ENCODE measurements around the gene KRTAP5-4.

The KRTAP5-4 gene

GRCh38 chr11:1643146-1643690, 21.3 kb upstream of the KRTAP5-4 start:
- Histone ChIP-seq H3K4me1 (ENCODE audit: control insufficient read depth, insufficient read depth, low read length) (no peaks in the 10 kb centered on the region), H3K36me3 (ENCODE audit: control insufficient read depth in 2 of 2, insufficient read depth in 2 of 2, low read length in 2 of 2) (no peaks in the 10 kb centered on the region), H3K4me3 (ENCODE audit: low read length in 2 of 2) (no peak overlapping the region), H3K9me3 (ENCODE audit: control insufficient read depth in 2 of 2, low read length in 2 of 2) (no peaks in the 10 kb centered on the region), H3K27ac (ENCODE audit: low read length) (no peak overlapping the region), H3K9ac (ENCODE audit: low read length in 2 of 2) (no peak overlapping the region), H3K27me3 (ENCODE audit: control insufficient read depth in 1 of 2, insufficient read depth in 2 of 2, low read length in 2 of 2) (peaks cover 12 to 16% of the 10 kb centered on the region in 2 donors)

- H3K9me3 ChIP-seq (ENCODE audit: control insufficient read depth in 2 of 2, low read length in 2 of 2): no peaks in the 10 kb centered on the region
- no peaks in the 10 kb centered on the region for H3K4me1 ChIP-seq (ENCODE audit: control insufficient read depth, insufficient read depth, low read length)
- H3K9ac ChIP-seq (ENCODE audit: low read length in 2 of 2): no peak overlapping the region
- H3K4me3 ChIP-seq (ENCODE audit: low read length in 2 of 2): no peak overlapping the region
- peaks cover 12 to 16% of the 10 kb centered on the region in 2 donors for H3K27me3 ChIP-seq (ENCODE audit: control insufficient read depth in 1 of 2, insufficient read depth in 2 of 2, low read length in 2 of 2)
- no peaks in the 10 kb centered on the region for H3K36me3 ChIP-seq (ENCODE audit: control insufficient read depth in 2 of 2, insufficient read depth in 2 of 2, low read length in 2 of 2)
- no peak overlapping the region for H3K27ac ChIP-seq (ENCODE audit: low read length)
Observed at GRCh38 chr11:1642288-1643145, 20.6 kb upstream of the KRTAP5-4 start.

GRCh38 chr11:1641096-1641495, 19.2 kb upstream of the KRTAP5-4 start:
- peaks cover 14 to 18% of the 10 kb centered on the region in 2 donors for H3K27me3 ChIP-seq (ENCODE audit: control insufficient read depth in 1 of 2, insufficient read depth in 2 of 2, low read length in 2 of 2)
- H3K4me3 ChIP-seq (ENCODE audit: low read length in 2 of 2): no peak overlapping the region
- no peaks in the 10 kb centered on the region for H3K9me3 ChIP-seq (ENCODE audit: control insufficient read depth in 2 of 2, low read length in 2 of 2)
- no peaks in the 10 kb centered on the region for H3K36me3 ChIP-seq (ENCODE audit: control insufficient read depth in 2 of 2, insufficient read depth in 2 of 2, low read length in 2 of 2)
- no peaks in the 10 kb centered on the region for H3K4me1 ChIP-seq (ENCODE audit: control insufficient read depth, insufficient read depth, low read length)
- H3K27ac ChIP-seq (ENCODE audit: low read length): no peak overlapping the region
- no peak overlapping the region for H3K9ac ChIP-seq (ENCODE audit: low read length in 2 of 2)

DNA sequence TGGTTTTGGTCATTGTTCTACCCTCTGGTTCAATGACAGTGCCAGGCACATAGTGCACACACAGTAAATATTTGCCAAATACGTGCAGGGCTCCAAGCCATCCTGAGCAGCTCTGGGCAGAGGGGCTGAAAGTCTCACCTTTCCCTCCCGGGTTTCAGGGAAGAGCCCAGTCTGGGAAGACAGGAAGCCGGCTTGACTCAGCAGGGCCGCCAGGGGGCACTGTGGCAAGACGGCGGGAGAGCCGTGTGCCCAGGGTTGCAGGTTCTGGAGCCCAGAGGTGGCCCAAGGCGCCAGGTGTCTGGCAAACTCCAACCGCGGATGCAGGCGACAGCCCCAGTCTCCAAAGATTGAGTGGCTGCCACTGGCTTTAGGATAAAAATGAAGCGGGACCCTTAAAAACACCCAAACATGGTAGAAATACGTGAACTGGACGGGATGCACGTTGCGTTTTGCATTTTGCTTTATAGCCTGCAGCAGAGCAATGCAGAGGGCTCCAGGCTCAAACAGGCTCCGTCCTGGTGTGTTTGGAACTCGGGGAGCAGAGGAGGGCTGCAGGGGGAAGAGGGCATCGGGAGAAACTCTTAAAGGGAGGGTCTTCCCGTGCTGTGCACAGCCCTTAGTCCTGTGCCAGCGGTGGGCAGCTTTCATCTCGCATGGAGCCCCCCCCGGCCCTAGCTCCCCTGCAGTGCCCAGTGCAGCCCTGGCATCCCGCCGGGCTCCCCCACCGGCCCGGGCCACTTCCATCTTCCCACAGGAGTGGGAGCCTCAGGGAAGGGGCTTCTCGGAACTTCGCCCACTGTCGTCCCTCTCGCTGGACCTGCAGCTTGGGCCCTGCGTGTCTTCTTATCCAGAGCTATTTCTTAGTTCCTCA, 18.4 kb upstream of the KRTAP5-4 start:
- Histone ChIP-seq H3K4me3 (ENCODE audit: low read length in 2 of 2) (no peak overlapping the region), H3K9ac (ENCODE audit: low read length in 2 of 2) (no peak overlapping the region), H3K9me3 (ENCODE audit: control insufficient read depth in 2 of 2, low read length in 2 of 2) (no peaks in the 10 kb centered on the region), H3K36me3 (ENCODE audit: control insufficient read depth in 2 of 2, insufficient read depth in 2 of 2, low read length in 2 of 2) (no peaks in the 10 kb centered on the region), H3K4me1 (ENCODE audit: control insufficient read depth, insufficient read depth, low read length) (no peaks in the 10 kb centered on the region), H3K27ac (ENCODE audit: low read length) (no peak overlapping the region), H3K27me3 (ENCODE audit: control insufficient read depth in 1 of 2, insufficient read depth in 2 of 2, low read length in 2 of 2) (peaks cover 14 to 16% of the 10 kb centered on the region in 2 donors)

DNA sequence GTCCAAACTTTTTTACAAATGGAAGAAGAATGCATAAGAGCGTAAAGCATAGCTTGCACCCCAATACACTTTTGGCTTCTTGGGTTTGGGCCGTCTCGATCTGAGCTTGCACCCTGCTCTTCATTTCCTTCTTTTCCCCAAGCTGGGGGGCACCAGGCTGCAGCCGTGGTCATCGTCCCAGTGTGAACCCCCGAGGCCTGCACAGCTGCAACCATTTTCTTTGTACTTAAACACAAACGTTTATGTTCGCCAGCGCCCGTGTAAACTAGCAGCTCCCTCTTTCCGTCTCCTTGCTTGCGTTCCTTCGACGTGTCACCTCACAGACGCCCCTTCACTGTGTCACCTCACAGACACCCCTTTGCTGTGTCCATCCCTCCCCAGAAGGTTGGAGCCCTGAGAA, 17.7 kb upstream of the KRTAP5-4 start:
- Histone ChIP-seq H3K4me3 (ENCODE audit: low read length in 2 of 2) (no peak overlapping the region), H3K4me1 (ENCODE audit: control insufficient read depth, insufficient read depth, low read length) (no peaks in the 10 kb centered on the region), H3K9ac (ENCODE audit: low read length in 2 of 2) (no peak overlapping the region), H3K9me3 (ENCODE audit: control insufficient read depth in 2 of 2, low read length in 2 of 2) (no peaks in the 10 kb centered on the region), H3K27ac (ENCODE audit: low read length) (no peak overlapping the region), H3K27me3 (ENCODE audit: control insufficient read depth in 1 of 2, insufficient read depth in 2 of 2, low read length in 2 of 2) (peaks cover 14 to 16% of the 10 kb centered on the region in 2 donors), H3K36me3 (ENCODE audit: control insufficient read depth in 2 of 2, insufficient read depth in 2 of 2, low read length in 2 of 2) (no peaks in the 10 kb centered on the region)

DNA sequence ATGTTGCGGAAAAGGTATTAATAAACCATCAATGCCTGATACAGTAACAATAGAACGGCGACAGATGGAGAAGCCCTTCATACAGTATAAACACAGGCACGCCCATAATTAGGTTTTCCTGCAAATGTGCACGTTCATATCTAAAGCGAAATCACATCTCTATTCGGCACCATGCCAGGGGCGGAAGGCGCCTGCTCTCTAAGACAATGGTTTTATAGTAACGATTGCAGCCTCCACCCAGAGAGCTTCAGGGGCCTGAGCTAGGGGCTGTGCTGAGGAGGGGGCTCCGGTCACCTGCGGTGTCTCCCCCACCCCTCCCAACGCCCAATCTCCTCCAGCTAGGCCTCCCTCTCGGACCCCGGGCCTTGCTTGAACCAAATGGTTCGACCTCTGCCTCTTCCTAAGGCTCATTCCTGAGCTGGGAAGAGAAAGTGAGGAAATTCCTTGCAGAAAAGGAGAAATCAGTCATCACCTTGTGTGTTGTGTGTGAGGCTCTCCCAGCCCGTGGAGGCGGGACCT, 17.2 kb upstream of the KRTAP5-4 start:
- no peaks in the 10 kb centered on the region for H3K9me3 ChIP-seq (ENCODE audit: control insufficient read depth in 2 of 2, low read length in 2 of 2)
- H3K36me3 ChIP-seq (ENCODE audit: control insufficient read depth in 2 of 2, insufficient read depth in 2 of 2, low read length in 2 of 2): no peaks in the 10 kb centered on the region
- H3K27ac ChIP-seq (ENCODE audit: low read length): no peak overlapping the region
- H3K27me3 ChIP-seq (ENCODE audit: control insufficient read depth in 1 of 2, insufficient read depth in 2 of 2, low read length in 2 of 2): peaks cover 14 to 16% of the 10 kb centered on the region in 2 donors
- no peak overlapping the region for H3K9ac ChIP-seq (ENCODE audit: low read length in 2 of 2)
- no peaks in the 10 kb centered on the region for H3K4me1 ChIP-seq (ENCODE audit: control insufficient read depth, insufficient read depth, low read length)
- H3K4me3 ChIP-seq (ENCODE audit: low read length in 2 of 2): no peak overlapping the region

DNA sequence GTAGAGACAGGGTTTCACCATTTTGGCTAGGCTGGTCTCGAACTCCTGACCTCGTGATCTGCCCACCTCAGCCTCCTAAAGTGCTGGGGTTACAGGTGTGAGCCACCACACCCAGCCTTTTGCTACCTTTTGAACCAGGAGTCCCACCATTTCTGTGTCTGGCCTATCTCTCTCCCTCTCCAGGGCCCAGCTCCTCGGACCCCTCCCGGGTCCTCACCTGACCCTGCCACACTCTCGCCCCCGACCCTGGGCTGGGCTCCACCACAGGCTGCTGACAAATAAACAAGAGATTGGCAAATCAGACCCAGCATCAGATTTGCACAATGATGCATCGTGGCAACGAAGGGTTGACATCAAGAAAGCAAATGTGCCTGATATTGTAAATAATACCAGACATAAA, 16.4 kb upstream of the KRTAP5-4 start:
- Histone ChIP-seq H3K36me3 (ENCODE audit: control insufficient read depth in 2 of 2, insufficient read depth in 2 of 2, low read length in 2 of 2) (no peaks in the 10 kb centered on the region), H3K4me3 (ENCODE audit: low read length in 2 of 2) (no peak overlapping the region), H3K9me3 (ENCODE audit: control insufficient read depth in 2 of 2, low read length in 2 of 2) (no peaks in the 10 kb centered on the region), H3K4me1 (ENCODE audit: control insufficient read depth, insufficient read depth, low read length) (no peaks in the 10 kb centered on the region), H3K27ac (ENCODE audit: low read length) (no peak overlapping the region), H3K9ac (ENCODE audit: low read length in 2 of 2) (no peak overlapping the region), H3K27me3 (ENCODE audit: control insufficient read depth in 1 of 2, insufficient read depth in 2 of 2, low read length in 2 of 2) (peaks cover 14 to 21% of the 10 kb centered on the region in 2 donors)

DNA sequence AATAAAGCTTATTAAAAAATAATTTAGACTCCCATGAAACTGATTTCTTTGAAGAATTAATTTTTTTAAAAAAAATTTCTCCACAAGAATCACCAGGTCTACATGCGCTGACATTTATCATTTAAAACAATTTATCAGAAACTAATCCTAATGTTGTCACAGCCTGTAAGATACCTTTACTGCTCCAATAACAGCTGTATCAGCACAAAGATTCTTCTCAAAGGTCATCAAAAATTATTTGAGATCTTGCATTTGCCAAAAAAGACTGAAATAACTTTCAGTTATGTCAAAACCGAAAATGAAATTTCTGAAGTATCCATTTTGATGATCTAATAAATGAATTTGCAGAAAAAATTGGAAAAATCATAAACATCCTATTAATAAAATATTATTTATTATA, 15.7 kb upstream of the KRTAP5-4 start:
- H3K27ac ChIP-seq (ENCODE audit: low read length): no peak overlapping the region
- H3K27me3 ChIP-seq (ENCODE audit: control insufficient read depth in 1 of 2, insufficient read depth in 2 of 2, low read length in 2 of 2): peaks cover 11 to 22% of the 10 kb centered on the region in 2 donors
- no peak overlapping the region for H3K4me3 ChIP-seq (ENCODE audit: low read length in 2 of 2)
- H3K9me3 ChIP-seq (ENCODE audit: control insufficient read depth in 2 of 2, low read length in 2 of 2): no peaks in the 10 kb centered on the region
- no peaks in the 10 kb centered on the region for H3K4me1 ChIP-seq (ENCODE audit: control insufficient read depth, insufficient read depth, low read length)
- H3K9ac ChIP-seq (ENCODE audit: low read length in 2 of 2): no peak overlapping the region
- no peaks in the 10 kb centered on the region for H3K36me3 ChIP-seq (ENCODE audit: control insufficient read depth in 2 of 2, insufficient read depth in 2 of 2, low read length in 2 of 2)

DNA sequence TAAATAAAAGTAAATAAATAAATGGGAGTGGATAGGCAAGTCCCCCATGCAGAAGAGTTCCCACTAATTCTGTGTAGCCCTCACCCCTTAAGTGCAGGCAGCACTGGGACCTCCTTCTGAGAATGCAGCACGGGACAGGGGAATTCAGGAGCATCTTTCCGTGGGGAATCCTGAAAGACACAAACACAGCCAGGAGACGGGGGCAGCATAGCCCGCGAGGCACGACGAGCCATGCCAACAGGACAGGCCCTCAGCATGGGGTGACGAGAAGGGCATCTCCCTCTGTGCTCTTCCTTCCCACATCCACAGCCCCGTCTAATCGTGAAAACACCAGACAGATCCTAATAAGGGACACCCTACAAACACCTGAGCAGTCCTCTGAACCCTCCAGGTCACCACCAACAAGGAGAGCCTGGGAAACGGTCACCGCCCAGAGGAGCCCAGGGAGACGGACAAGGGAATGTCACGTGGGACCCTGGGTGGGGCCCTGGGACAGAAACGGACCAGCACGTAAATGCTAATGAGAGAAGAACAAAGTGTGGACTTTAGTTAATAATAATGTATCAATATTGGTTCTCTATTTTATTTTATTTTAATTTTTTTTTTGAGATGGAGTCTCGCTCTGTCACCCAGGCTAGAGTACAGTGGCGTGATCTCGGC, 14.5 kb upstream of the KRTAP5-4 start:
- H3K27me3 ChIP-seq (ENCODE audit: control insufficient read depth in 1 of 2, insufficient read depth in 2 of 2, low read length in 2 of 2): peaks cover 14 to 29% of the 10 kb centered on the region in 2 donors
- no peak overlapping the region for H3K9ac ChIP-seq (ENCODE audit: low read length in 2 of 2)
- H3K36me3 ChIP-seq (ENCODE audit: control insufficient read depth in 2 of 2, insufficient read depth in 2 of 2, low read length in 2 of 2): no peaks in the 10 kb centered on the region
- no peak overlapping the region for H3K27ac ChIP-seq (ENCODE audit: low read length)
- no peaks in the 10 kb centered on the region for H3K4me1 ChIP-seq (ENCODE audit: control insufficient read depth, insufficient read depth, low read length)
- H3K4me3 ChIP-seq (ENCODE audit: low read length in 2 of 2): no peak overlapping the region
- no peaks in the 10 kb centered on the region for H3K9me3 ChIP-seq (ENCODE audit: control insufficient read depth in 2 of 2, low read length in 2 of 2)

DNA sequence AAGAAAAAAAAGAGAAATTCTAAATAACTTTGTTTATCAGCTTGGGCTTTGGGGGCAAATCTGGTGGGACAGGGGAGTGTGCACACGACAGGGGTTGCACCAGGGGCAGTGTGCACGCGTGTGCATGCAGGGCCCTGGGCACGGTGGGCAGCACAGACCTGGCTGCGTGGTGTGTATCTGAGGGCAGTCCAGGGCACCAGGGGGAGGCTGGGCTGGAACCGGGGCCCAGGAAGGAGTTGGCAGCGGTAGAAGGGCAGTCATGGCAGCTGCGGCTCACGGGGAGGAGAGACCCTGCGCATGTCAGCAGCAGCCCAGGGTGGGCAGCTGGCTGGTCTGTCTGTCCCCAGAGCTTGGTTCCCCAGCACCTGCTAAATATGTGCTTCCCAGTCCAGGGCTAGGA, 11.9 kb upstream of the KRTAP5-4 start:
- Histone ChIP-seq H3K9ac (ENCODE audit: low read length in 2 of 2) (no peak overlapping the region), H3K27me3 (ENCODE audit: control insufficient read depth in 1 of 2, insufficient read depth in 2 of 2, low read length in 2 of 2) (peaks cover 17 to 28% of the 10 kb centered on the region in 2 donors), H3K4me1 (ENCODE audit: control insufficient read depth, insufficient read depth, low read length) (no peaks in the 10 kb centered on the region), H3K9me3 (ENCODE audit: control insufficient read depth in 2 of 2, low read length in 2 of 2) (no peaks in the 10 kb centered on the region), H3K36me3 (ENCODE audit: control insufficient read depth in 2 of 2, insufficient read depth in 2 of 2, low read length in 2 of 2) (no peaks in the 10 kb centered on the region), H3K27ac (ENCODE audit: low read length) (no peak overlapping the region), H3K4me3 (ENCODE audit: low read length in 2 of 2) (no peak overlapping the region)
